ENCODE data around the gene UPK3BL2.
"Not testable (repeated sequence)": the region's sequence is repeated elsewhere in the genome, so short reads cannot be mapped to it uniquely, and the experiment has no call there.

DNA sequence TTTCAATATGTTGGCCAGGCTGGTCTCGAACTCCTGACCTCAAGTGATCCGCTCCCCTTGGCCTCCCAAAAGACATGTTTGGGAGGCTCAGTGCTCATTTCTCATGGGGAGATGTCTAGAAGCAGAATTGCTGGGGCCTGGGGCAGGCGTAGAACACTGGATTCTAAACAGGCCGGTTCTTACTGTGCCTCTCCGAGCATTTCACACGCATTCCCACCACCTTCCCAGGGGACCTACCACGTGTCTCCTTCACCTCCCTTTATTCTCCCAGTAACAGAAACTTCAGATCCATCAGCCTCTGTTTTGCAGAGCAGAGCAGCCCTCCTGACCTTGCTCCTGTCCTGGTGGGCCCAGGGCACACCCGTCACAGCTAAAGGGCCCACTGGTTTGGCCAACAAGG is 16.3 kb downstream of the UPK3BL2 start:
- TF ChIP-seq, protein P1, sequence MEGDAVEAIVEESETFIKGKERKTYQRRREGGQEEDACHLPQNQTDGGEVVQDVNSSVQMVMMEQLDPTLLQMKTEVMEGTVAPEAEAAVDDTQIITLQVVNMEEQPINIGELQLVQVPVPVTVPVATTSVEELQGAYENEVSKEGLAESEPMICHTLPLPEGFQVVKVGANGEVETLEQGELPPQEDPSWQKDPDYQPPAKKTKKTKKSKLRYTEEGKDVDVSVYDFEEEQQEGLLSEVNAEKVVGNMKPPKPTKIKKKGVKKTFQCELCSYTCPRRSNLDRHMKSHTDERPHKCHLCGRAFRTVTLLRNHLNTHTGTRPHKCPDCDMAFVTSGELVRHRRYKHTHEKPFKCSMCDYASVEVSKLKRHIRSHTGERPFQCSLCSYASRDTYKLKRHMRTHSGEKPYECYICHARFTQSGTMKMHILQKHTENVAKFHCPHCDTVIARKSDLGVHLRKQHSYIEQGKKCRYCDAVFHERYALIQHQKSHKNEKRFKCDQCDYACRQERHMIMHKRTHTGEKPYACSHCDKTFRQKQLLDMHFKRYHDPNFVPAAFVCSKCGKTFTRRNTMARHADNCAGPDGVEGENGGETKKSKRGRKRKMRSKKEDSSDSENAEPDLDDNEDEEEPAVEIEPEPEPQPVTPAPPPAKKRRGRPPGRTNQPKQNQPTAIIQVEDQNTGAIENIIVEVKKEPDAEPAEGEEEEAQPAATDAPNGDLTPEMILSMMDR (conservative IDR thresholded peaks at IDR 0.05; ENCODE audit: low read depth, low read length): not testable (repeated sequence)
- not testable (repeated sequence) for TF ChIP-seq EZH2phosphoT487 (IDR thresholded peaks at IDR 0.05; ENCODE audit: borderline replicate concordance, low read length)
